GM21360 (cell line): ENCODE measurements around the gene NBL1.
"Not testable (repeated sequence)": the region's sequence is repeated elsewhere in the genome, so short reads cannot be mapped to it uniquely, and the experiment has no call there.

Experiments
- ATAC-seq: cut with Tn5 transposase; IDR thresholded peaks from one replicate; pipeline ENCODE4 v1.9.1; 2021; ENCODE audit warnings: mild to moderate bottlenecking, moderate library complexity; ENCODE audit not compliant: unreplicated experiment

NBL1 gene

GRCh38 chr1:19621274-19621950, 22.7 kb upstream of the NBL1 start:
- no peak for ATAC-seq

- ATAC-seq: no peak
These were observed 21.9 kb upstream of the NBL1 start for GRCh38 chr1:19622204-19622603.

- no peak for ATAC-seq
These were observed 20.6 kb upstream of the NBL1 start for GRCh38 chr1:19623523-19623922.

GRCh38 chr1:19625291-19625937, 18.7 kb upstream of the NBL1 start:
- no peak for ATAC-seq

GRCh38 chr1:19628879-19629278, 15.2 kb upstream of the NBL1 start:
- ATAC-seq: no peak

- ATAC-seq: no peak
These were observed 14.8 kb upstream of the NBL1 start for GRCh38 chr1:19629357-19629756.

- ATAC-seq: not testable (repeated sequence)
These were observed 13.9 kb upstream of the NBL1 start for GRCh38 chr1:19630192-19630591.

- no peak for ATAC-seq
These were observed 13.3 kb upstream of the NBL1 start for GRCh38 chr1:19630720-19631395.

- ATAC-seq: no peak
These were observed 11.9 kb upstream of the NBL1 start for GRCh38 chr1:19632211-19632610.

GRCh38 chr1:19633106-19633505, 11.0 kb upstream of the NBL1 start:
- no peak for ATAC-seq

- not testable (repeated sequence) for ATAC-seq
These were observed 9.0 kb upstream of the NBL1 start for GRCh38 chr1:19635064-19635463.

- ATAC-seq: no peak
These were observed 8.5 kb upstream of the NBL1 start for GRCh38 chr1:19635646-19636045.

- ATAC-seq: no peak
These were observed 8.0 kb upstream of the NBL1 start for GRCh38 chr1:19636065-19636464.

- not testable (repeated sequence) for ATAC-seq
These were observed 7.4 kb upstream of the NBL1 start for GRCh38 chr1:19636749-19637148.

- ATAC-seq: no peak
These were observed 6.5 kb upstream of the NBL1 start for GRCh38 chr1:19637606-19638005.

- ATAC-seq: not testable (repeated sequence)
These were observed 4.9 kb upstream of the NBL1 start for GRCh38 chr1:19639228-19639627.

- no peak for ATAC-seq
These were observed 4.1 kb upstream of the NBL1 start for GRCh38 chr1:19639999-19640362.

GRCh38 chr1:19640363-19641316, 3.5 kb upstream of the NBL1 start:
- ATAC-seq: no peak

GRCh38 chr1:19643121-19643520, 990 bp upstream of the NBL1 start:
- ATAC-seq: no peak

GRCh38 chr1:19644395-19644680, 227 bp downstream of the NBL1 start:
- no peak for ATAC-seq

- ATAC-seq: no peak
These were observed 735 bp downstream of the NBL1 start for GRCh38 chr1:19644681-19645410.
